GM19043 (cell line): Measurements from ENCODE around the gene DVL2.
"Not testable (repeated sequence)": the region's sequence is repeated elsewhere in the genome, so short reads cannot be mapped to it uniquely, and the experiment has no call there.

Source experiments
- ATAC-seq: cut with Tn5 transposase; IDR thresholded peaks from one replicate; pipeline ENCODE4 v1.9.1; 2021; ENCODE audit warnings: low read depth; ENCODE audit not compliant: unreplicated experiment

Gene DVL2

DNA sequence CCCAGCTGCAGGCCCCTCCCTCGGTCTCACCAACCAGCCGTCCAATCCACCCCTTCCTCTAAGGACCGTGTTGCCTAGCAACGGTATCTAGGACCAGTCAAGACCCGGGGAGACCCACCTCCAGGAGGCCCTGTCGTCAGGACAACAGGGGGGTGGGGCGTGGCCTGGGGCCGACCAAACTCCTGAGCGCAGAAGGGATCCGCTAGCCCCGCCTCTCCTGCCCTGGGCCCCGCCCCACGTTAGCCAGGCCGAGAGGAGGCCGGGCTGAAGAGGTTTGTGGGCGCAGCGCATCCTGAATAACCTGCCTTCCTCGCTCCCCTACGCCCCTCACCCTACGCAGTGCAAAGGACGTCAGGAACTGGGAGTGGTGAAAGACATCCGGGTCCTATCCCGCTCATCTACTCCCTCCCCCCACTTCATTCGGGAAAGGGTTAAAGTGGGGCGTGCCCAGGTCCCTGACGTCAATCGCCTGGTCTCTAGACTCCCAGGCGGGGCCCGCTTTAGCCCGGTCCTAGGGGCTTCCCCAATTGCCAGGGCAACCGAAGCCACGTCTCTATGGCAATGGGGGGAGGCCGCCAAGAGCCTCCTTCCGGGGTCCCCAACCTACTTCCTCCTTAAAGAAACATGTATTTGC lies 29.4 kb downstream of the DVL2 start:
- peak; percentile 81 for ATAC-seq

- ATAC-seq: no peak
These were observed 30.0 kb downstream of the DVL2 start for GRCh38 chr17:7204336-7204735.

GRCh38 chr17:7203391-7203790 lies 30.9 kb downstream of the DVL2 start:
- ATAC-seq: no peak

- no peak for ATAC-seq
These were observed 37.5 kb downstream of the DVL2 start for GRCh38 chr17:7196651-7197401.

GRCh38 chr17:7195971-7196370 lies 38.3 kb downstream of the DVL2 start:
- no peak for ATAC-seq

DNA sequence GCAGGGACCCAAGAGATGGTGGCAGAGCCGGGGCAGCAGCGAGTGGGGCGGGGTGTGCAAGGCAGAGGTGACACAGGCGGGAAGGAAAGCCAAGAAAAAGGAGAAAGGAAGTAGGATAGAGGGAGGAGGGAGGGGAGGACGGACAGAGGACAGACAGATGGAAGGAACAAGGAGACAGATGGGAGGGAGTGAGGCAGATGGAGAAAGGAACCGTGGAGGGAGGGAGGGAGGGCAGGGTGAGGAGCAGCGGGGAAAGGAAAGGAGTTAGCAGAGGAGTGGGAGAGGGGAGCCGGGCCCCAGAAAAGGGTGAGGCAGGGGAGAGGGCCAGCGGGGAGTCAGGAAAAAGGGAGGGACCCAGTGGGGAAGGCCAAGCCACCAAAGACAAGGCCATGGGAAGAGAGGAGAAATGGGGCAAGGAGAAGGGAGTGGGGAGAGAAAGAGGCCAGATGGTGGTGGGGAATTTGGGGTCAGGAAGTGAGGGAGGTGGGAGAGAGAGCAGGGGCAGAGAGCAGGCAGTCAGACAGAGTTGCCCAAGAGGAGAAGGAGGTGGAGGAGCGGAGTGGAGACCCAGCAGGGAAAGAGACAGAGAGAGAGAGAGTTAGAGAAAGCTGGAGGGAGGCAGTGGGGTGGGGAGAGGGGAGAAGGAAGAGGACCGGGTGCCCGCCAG lies 41.9 kb downstream of the DVL2 start:
- no peak for ATAC-seq

DNA sequence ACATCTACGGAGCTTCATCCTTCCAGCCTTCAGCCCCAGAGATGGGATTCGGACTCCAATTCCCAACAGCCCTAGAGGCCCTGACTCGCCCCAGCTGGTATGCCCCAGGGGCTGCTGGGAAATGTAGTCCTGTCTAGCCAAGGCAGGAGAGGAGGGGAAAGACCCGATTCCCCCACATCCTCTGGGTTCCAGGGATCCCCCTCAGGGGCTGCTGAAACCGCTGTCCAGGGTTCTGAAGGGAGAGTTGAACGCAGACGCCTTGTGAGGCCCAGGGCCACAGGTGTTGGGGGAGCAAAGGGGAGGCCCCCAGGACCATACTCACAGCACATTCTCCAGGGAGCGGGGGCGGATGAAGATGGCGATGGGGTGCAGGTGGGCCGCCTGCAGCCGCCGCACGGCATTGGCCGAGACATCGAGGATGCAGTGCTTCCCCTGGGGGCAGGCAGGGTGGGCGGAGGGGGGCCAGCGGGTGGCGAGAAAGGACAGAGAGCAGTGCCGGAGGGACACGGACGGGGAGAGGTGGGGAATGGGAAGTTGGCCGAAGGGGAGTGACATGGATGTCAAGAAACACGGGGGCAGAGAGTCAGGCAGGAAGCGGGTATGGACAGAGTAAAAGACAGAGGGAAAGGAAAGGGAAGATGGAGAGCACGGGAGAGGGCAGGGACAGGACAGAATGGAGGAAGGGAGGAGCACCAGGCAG lies 42.6 kb downstream of the DVL2 start:
- ATAC-seq: no peak

- no peak for ATAC-seq
These were observed 43.2 kb downstream of the DVL2 start for GRCh38 chr17:7191069-7191468.

- no peak for ATAC-seq
These were observed 43.9 kb downstream of the DVL2 start for GRCh38 chr17:7190276-7190917.

DNA sequence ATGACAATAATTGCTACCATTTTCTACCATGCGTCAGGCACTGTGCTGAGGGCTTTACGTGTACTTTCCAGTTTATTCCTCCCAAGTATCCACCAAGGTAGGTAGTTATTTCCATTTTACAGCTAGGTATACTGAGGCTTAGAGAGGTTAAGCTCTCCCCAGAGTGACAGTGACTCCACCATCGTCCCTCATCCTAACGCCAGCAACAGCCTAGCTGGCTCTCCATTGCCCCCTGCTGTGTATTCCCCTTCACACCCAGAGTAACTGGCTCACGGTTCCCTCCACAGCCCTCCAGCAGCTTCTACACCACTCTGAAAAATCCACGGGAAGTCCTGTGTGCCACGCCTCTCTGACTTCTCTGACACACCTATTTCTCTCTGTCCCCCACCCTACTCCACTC lies 48.1 kb downstream of the DVL2 start:
- ATAC-seq: no peak

GRCh38 chr17:7184647-7185046 lies 49.7 kb downstream of the DVL2 start:
- ATAC-seq: no peak

- ATAC-seq: no peak
These were observed 50.2 kb downstream of the DVL2 start for GRCh38 chr17:7184091-7184488.

- ATAC-seq: no peak
These were observed 50.8 kb downstream of the DVL2 start for GRCh38 chr17:7183433-7184090.

DNA sequence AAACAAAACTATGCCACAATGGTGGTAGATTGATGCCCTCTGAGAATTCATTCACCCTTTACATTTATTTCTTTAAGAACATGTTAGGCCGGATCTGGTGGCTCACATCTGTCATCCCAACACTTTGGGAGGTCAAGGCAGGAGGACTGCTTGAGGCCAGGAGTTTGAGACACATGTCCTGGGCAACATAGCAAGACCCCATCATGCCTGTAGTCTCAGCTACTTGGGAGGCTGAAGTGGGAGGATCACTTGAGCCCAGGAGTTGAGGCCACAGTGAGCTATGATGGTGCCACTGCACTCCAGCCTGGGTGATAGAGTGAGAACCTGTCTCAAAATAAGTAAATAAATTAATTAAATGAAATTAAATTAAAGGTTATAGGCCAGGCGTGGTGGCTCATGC lies 52.2 kb downstream of the DVL2 start:
- ATAC-seq: not testable (repeated sequence)

DNA sequence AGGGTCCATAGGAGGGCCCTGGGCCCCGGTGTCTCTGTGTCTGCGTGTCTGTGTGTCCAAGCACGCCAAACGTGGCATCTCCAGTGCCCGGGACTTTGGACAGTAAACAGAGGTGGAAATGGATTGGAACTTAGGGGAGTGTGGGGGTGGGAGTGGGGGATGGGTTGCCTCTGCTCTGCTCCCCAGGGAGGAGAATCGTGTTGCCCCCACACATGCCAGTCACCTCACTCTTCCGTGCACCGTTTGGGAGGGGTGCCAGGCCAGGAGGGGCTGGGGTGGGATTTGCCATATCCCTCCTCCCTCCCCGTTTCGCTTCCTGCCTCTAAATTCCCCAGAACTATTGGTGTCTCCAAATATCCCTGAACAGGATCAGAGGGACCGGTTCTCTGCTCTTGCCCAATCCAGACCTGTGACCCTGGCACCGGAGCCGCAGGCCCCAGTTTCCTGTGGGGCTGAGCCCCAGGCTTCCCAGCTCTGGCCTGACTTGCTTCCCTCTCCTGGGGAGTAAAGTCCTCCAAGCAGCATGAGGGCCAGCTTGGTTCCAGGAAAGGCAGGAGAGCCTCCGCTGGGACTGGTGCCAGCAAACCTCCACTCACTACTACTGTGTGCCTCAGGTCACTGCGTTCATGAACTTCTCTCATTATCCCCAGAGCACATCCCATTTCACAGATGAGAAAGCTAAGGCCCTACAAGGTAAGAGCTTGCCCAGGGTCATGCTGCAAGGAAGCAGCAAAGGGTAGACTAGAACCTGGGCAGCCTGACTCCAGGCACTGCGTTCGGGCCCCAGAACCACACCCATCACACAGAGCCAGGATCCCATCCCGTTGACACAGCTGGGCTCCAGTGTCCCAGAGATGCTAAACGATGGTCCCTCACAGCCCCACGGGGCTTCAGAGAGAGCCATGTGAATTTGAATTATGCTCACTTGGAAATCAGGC lies 54.7 kb downstream of the DVL2 start, which contains the start of gene ASGR1:
ASGR1 (minus strand) TSS at position 54 of the 938 bp plus-strand sequence. CDS start 807 bp downstream, outside the sequence.
- ATAC-seq: no peak

DNA sequence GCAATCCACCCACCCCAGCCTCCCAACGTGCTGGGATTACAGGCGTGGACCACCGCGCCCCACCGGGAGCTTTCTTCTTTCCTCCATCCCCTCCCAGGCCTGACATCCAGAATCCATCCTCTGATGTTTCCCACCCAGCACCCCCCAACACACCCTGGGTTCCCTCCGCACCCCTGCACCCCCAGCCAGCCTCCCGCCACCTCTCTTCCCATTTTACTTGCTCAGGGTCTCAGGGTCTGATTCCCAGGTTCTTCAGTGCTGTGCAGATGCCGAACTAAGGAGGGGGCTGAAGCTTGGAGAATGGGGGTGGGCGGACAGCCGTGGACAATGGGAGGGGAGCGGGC lies 55.4 kb downstream of the DVL2 start:
- ATAC-seq: no peak

- no peak for ATAC-seq
These were observed 56.3 kb downstream of the DVL2 start for GRCh38 chr17:7177954-7178477.

- no peak for ATAC-seq
These were observed 56.9 kb downstream of the DVL2 start for GRCh38 chr17:7177191-7177953.
